GM10847 (cell line): ENCODE measurements around the gene BST1.

ENCODE experiments used
- POLR2A ChIP-seq: IDR thresholded peaks from 2 replicates; pipeline ENCODE4 v1.6.1; 2011; ENCODE audit not compliant: insufficient read length; ENCODE audit errors: extremely low read depth

The BST1 gene, protein sequence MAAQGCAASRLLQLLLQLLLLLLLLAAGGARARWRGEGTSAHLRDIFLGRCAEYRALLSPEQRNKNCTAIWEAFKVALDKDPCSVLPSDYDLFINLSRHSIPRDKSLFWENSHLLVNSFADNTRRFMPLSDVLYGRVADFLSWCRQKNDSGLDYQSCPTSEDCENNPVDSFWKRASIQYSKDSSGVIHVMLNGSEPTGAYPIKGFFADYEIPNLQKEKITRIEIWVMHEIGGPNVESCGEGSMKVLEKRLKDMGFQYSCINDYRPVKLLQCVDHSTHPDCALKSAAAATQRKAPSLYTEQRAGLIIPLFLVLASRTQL

DNA sequence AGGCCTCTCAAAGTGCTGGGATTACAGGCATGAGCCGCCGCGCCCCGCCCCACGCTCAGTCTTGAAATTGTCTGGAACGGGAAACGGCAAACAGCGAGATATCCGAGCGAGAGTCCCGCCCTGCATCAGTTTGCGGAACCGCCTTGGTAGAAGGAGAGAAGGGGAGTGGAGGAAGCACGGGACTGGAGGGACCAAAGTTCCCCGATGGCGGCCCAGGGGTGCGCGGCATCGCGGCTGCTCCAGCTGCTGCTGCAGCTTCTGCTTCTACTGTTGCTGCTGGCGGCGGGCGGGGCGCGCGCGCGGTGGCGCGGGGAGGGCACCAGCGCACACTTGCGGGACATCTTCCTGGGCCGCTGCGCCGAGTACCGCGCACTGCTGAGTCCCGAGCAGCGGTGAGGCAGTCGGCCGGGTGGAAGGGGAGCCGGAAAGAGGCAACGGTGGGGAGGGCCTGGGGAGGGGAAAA, at the start of gene BST1:
BST1 (plus strand) TSS at position 125 of the 463 bp plus-strand sequence; CDS start at position 205, 80 bp downstream.
- no peak for TF ChIP-seq POLR2A

GRCh38 chr4:15653420-15653819, 49.4 kb upstream of the BST1 start:
- no peak for TF ChIP-seq POLR2A

- TF ChIP-seq POLR2A: no peak
Observed at GRCh38 chr4:15653864-15654592, 48.8 kb upstream of the BST1 start.

GRCh38 chr4:15654593-15655222, 48.2 kb upstream of the BST1 start:
- TF ChIP-seq POLR2A: no peak

DNA sequence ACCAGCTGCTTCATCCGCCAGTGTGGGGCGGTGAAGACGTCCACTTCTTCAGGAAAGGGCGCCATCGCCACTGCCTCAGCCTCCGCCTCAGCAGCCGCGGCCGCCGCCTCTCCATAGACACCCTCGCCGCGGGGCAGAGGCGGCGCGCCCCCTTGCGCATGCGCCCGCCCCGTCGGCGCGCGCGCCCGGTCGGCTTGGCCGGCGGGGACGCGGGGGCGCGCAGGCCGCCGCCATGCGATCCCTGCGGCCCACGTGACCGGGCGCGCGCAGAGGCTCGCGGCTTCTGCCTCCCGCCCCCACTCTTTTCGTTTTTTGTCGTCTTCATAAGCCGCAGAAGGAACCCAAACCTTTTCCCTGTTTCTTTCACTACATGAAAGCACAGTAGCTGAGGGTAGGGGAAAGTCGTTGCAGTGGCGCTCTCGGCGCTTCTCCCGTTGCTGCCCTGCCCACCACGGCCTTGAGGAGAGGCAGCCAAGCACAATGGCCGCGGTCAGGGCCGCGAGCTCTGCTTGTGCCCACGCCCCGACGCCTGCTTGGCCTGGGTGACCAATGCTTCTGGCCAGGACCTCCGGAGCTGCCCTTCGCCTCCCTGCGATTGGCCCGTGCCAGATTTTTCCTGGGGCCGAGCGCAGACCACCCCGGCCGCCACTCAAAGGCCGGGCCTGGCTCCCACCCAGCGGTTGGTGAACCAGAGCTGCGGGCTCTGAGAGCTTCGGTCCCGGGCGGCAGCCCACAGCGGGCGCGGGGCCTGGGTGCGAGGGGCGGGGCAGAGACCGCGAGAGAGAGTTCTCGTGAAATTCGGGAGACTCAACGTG, 47.4 kb upstream of the BST1 start, which contains the start of gene FBXL5:
FBXL5 (minus strand) TSS at position 135 of the 815 bp plus-strand sequence; CDS start at position 65, 70 bp downstream.
- peak; percentile 55 for TF ChIP-seq POLR2A

- TF ChIP-seq POLR2A: no peak
Observed at GRCh38 chr4:15656038-15656470, 46.8 kb upstream of the BST1 start.

DNA sequence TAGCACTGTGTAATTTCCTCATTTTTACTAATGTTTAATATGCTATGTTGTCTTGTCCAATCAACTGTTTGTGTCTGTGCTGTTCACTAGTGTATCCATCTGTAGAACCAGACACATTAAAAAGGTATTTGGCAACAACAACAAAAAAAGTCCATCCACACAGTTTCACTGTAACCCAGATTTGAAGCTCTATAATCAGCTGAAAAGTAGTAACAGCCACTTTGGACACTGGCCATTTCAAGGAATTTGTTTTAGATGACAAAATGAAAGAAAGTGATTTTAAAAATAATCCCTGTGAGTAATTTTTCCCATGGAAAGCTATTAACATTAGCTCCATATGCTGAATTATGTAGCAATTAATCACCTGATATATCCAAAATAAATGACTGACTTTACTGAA, 45.5 kb upstream of the BST1 start:
- TF ChIP-seq POLR2A: no peak

DNA sequence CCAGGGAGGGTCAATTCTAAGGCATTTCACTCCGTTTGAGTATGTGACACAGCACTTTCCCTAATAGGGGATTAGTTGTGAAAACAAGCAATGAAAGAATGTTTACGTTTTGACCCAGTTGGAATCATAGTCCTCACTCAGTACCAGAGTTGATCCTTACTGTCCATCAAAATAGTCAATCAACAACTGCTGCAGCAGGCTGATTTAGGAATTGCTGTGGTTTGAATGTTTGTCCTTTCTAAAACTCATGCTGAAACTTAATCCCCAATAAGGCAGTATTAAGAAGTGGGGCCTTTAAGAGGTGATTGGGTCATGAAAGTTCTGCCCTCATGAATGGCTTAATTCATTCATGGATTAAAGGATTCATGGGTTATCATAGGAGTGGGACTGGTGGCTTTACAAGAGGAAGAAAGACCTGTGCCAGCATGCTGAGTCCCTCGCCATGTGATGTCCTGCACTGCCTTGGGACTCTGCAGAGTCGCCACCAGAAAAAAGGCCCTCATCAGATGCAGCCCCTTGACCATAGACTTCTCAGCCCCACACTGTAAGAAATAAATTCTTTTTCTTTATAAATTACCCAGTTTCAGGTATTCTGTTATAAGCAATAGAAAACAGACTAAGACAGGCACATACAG, 44.6 kb upstream of the BST1 start:
- TF ChIP-seq POLR2A: no peak

- no peak for TF ChIP-seq POLR2A
Observed at GRCh38 chr4:15658781-15659180, 44.1 kb upstream of the BST1 start.

DNA sequence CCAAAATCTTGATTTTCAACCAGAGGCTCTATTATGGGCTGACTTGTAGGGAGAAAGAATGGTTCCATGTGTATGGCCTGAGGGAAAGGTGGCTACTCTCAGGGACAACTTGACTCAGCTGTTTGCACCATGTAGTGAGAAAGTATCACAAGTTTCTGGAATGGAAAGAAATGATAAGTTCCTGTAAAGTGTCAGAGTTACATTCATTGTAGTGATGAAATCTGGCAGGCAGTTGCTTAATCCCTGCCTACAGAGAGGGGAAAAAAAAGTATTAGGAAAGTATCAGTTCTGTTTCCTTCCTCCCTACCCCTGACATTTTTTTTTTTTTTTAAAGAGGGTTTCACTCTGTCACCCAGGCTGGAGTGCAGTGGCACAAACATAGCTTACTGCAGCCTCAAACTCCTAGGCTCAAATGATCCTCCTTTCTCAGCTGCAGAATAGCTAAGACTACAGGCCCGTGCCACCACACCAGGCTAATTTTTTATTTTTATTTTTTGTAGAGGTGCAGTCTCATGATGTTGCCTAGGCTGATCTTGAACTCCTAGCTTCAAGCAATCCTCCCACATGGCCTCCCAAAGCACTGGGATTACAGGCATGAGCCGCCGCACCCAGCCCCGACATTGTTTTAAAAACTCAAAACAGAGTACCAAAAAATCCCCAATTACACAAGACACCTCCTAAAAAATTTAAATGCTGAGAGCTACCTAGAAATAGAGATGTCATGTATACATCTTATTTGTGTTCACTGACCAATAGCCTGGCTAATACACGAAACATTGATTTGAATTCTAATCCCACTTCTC, 42.9 kb upstream of the BST1 start:
- TF ChIP-seq POLR2A: no peak

GRCh38 chr4:15665753-15666365, 37.0 kb upstream of the BST1 start:
- no peak for TF ChIP-seq POLR2A

DNA sequence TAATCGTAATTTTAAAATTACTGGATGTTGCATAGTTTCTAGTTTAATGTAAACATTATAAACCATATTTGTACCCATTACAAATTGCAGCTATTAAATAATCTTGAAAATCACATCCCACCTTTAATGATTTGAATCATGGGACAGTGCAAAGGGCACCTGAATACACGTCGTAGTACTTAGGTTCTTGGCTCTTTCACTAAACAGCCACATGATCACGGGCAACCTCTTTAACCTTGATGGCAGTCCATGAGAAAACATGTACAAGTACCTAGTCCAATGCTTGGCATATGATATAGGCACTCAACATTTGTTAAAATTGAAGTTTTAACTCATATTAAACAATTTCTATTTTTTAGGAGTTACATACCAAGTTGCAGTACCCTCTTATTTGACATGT, 35.9 kb upstream of the BST1 start:
- TF ChIP-seq POLR2A: no peak
